ENCODE results near the gene DGCR8.
A peak's percentile ranks its signal among the peaks of the same experiment; 100 is the strongest.

DGCR8 gene

GRCh38 chr22:20086101-20086599 lies 6.1 kb downstream of the DGCR8 start:
- no peak for DNase-seq
- TF ChIP-seq POLR2A (IDR thresholded peaks at IDR 0.05; ENCODE audit: low read length) (no peak), GATA1 (IDR thresholded peaks at IDR 0.05; ENCODE audit: low read depth, low read length) (no peak)

GRCh38 chr22:20086763-20087162 lies 6.7 kb downstream of the DGCR8 start:
- TF ChIP-seq GATA1 (IDR thresholded peaks at IDR 0.05; ENCODE audit: low read depth, low read length) (no peak), POLR2A (IDR thresholded peaks at IDR 0.05; ENCODE audit: low read length) (no peak)
- no peak for DNase-seq

GRCh38 chr22:20087319-20088262 lies 7.5 kb downstream of the DGCR8 start:
- TF ChIP-seq GATA1 (IDR thresholded peaks at IDR 0.05; ENCODE audit: low read depth, low read length) = no peak
- TF ChIP-seq POLR2A (IDR thresholded peaks at IDR 0.05; ENCODE audit: low read length) = no peak
- no peak for DNase-seq

- TF ChIP-seq POLR2A (IDR thresholded peaks at IDR 0.05; ENCODE audit: low read length) = no peak
- TF ChIP-seq GATA1 (IDR thresholded peaks at IDR 0.05; ENCODE audit: low read depth, low read length) = no peak
- no peak for DNase-seq
Measured at GRCh38 chr22:20088263-20088648, 8.2 kb downstream of the DGCR8 start.

- TF ChIP-seq POLR2A (IDR thresholded peaks at IDR 0.05; ENCODE audit: low read length) = no peak
- TF ChIP-seq GATA1 (IDR thresholded peaks at IDR 0.05; ENCODE audit: low read depth, low read length) = no peak
- DNase-seq = no peak
Measured at GRCh38 chr22:20089226-20089976, 9.4 kb downstream of the DGCR8 start.

- no peak for TF ChIP-seq POLR2A (IDR thresholded peaks at IDR 0.05; ENCODE audit: low read length)
- TF ChIP-seq GATA1 (IDR thresholded peaks at IDR 0.05; ENCODE audit: low read depth, low read length) = no peak
- DNase-seq = no peak
Measured at GRCh38 chr22:20089977-20090729, 10.1 kb downstream of the DGCR8 start.

- DNase-seq = no peak
- TF ChIP-seq GATA1 (IDR thresholded peaks at IDR 0.05; ENCODE audit: low read depth, low read length) (no peak), POLR2A (IDR thresholded peaks at IDR 0.05; ENCODE audit: low read length) (no peak)
Measured at GRCh38 chr22:20090730-20091240, 10.7 kb downstream of the DGCR8 start.

- no peak for TF ChIP-seq GATA1 (IDR thresholded peaks at IDR 0.05; ENCODE audit: low read depth, low read length)
- TF ChIP-seq POLR2A (IDR thresholded peaks at IDR 0.05; ENCODE audit: low read length) = no peak
Measured at GRCh38 chr22:20091690-20092476, 11.8 kb downstream of the DGCR8 start.

GRCh38 chr22:20092477-20092854 lies 12.4 kb downstream of the DGCR8 start:
- no peak for DNase-seq
- TF ChIP-seq POLR2A (IDR thresholded peaks at IDR 0.05; ENCODE audit: low read length) = no peak
- TF ChIP-seq GATA1 (IDR thresholded peaks at IDR 0.05; ENCODE audit: low read depth, low read length) = no peak

More at GRCh38 chr22:20091690-20092476, 11.8 kb downstream of the DGCR8 start:
- no peak for DNase-seq

- no peak for TF ChIP-seq POLR2A (IDR thresholded peaks at IDR 0.05; ENCODE audit: low read length)
- TF ChIP-seq GATA1 (IDR thresholded peaks at IDR 0.05; ENCODE audit: low read depth, low read length) = no peak
- peak; percentile 31 to 50 for DNase-seq
Measured at GRCh38 chr22:20093418-20094196, 13.6 kb downstream of the DGCR8 start.

GRCh38 chr22:20094197-20094807 lies 14.3 kb downstream of the DGCR8 start:
- TF ChIP-seq POLR2A (IDR thresholded peaks at IDR 0.05; ENCODE audit: low read length) (no peak), GATA1 (IDR thresholded peaks at IDR 0.05; ENCODE audit: low read depth, low read length) (no peak)
- DNase-seq = no peak

- no peak for TF ChIP-seq POLR2A (IDR thresholded peaks at IDR 0.05; ENCODE audit: low read length)
- TF ChIP-seq GATA1 (IDR thresholded peaks at IDR 0.05; ENCODE audit: low read depth, low read length) = no peak
- DNase-seq = no peak
Measured at GRCh38 chr22:20095521-20095920, 15.5 kb downstream of the DGCR8 start.
